DMS79 (cell line): ENCODE results near the gene REELD1.

Experiments used
- DNase-seq: peaks from one replicate; lab custom pipeline; 2025; lab: John Stamatoyannopoulos, UW

The REELD1 gene

GRCh38 chr4:146224326-146224966 lies 10.1 kb downstream of the REELD1 start:
- no peak for DNase-seq

- no peak for DNase-seq
Observed at GRCh38 chr4:146229406-146229805, 15.1 kb downstream of the REELD1 start.

DNA sequence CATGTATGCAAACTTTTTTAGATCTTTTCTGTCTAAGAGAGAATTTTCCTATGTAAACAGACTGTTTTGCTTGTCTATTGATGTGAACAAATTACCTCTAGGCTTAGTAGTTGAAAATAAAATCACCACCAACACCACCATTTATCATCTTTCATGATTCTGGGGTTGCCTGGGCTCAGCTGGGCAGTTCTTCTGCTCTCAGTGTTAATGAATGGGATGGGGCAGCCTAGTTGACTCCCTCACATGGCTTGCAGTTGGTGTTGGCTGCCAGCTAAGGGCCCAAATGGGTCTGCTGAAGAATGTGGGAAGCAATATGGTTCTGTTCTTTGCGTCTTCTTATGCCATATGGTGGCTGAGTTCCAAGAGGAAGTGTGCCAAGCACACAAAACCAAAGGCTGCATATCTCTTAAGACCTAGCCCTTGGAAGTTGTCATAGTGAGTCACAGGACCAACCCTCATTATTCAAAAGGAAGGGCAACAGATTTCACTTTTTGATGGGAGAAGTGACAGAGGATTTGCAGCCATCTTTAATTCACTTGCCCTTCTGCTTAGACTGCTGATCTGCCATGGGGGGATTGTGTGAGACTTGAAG lies 17.9 kb downstream of the REELD1 start:
- DNase-seq = no peak

- peak; percentile 3 for DNase-seq
Observed at GRCh38 chr4:146235654-146236177, 21.4 kb downstream of the REELD1 start.

DNA sequence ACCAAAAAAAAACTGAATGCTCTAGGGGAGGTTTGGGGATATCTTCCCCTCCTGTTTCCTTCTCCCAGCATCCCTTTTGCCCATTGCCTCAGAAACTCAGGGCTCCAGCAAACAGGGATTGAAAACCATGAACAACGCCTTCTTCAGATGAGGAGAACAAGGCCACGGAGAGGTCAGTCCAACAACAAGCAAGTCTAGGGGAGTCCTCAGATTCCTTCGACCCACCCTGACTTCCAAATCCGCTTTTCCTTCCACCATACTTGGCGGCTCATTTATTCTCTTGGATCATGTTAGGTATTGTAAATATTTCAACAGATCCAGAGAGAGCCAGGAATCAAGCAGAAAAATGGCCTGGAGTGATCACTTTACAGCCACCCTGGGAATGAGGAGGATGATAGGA lies 21.9 kb downstream of the REELD1 start:
- no peak for DNase-seq

DNA sequence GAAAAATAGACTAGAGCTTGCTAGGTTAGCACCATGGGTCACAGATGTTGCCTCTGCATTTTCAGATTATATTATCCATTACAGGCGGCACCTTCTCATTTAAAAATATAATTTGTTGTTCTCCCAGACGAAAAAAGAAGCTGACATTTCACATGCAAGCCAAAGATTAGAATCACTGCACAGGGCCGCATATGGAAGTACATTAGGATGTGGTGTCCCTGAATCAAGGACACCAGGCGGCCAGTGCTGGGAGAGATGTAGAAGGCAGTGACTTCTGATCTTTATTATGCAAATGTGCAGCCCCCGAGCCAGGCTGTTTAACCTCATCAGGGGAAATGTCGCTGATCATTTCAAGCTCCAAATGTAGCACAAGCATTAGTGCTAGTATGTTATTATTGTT lies 22.8 kb downstream of the REELD1 start:
- no peak for DNase-seq

DNA sequence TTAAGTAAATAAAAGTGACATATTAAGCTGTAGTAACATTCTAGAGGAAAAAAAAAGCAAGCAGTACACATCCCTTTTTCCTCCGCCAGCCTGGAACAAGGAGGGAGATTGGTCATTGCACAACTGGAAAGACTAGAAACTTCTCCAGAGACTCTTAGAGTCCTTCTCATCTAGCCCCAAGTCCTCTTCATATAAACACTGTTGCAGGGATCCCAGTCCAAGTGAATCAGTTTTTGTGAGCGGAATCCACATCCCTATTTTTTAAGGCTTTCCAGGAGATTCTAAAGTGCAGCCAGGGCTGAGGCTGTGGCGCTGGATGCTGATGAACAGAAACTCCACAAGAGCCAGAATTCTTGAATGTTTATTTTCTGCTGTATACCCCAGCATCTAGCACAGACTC lies 23.8 kb downstream of the REELD1 start:
- DNase-seq = no peak

- DNase-seq = no peak
Observed at GRCh38 chr4:146243141-146243882, 29.0 kb downstream of the REELD1 start.

DNA sequence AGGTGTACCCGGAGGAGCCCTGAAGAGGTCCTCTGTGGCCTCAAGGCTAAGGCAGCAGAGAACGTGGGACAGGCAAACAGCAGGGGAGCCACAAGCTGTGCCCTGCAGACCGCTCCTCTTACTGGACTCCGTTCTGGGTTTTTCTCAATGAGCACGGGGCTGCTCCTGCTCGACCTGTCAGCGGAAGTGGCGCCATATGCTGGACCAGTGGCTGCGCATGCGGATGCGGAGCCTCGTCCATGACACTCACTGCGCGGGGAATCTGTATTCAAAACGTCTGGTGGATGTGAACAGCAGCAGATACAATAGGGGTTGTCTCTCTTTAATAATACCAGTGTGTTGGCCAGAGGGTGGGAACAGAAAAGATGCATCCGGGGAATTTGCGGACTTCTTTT lies 29.5 kb downstream of the REELD1 start:
- no peak for DNase-seq

DNA sequence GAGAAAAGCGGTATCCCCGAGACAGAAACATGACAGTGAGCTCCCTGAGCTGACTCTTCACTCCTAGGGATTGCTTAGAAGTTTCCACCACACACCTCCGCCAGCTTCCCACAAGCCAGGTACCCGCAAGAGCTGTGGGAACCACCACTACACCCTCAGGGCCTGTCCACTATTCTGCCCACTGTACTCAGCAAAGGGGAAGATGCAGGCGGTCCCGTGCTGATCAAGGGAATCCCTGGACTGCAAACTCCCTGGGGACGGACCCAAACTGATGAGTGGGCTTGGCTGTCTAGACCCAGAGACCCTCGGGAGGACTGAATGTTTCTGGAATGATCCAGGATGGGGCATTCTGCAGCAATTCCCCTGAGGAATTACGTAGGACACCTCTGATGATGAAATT lies 30.2 kb downstream of the REELD1 start:
- DNase-seq = no peak

DNA sequence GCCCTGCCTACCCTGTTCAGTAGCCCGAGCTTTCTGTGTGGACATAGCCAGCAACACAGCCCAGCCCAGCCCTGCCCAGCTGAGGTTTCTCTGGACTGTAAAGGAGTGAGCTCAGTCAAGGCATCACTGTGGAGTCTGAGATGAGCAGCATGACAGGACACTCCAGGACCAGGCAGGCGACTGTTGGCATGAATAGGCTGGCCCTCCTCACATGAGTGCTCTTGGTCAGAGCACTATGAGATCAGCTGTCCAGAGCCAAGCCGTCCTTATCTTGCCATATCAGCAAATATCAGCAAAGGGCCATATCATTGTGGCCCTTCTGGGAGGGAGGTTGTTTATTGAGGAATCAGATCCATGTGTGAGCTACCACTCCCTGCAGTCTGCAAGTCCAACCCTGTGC lies 30.9 kb downstream of the REELD1 start:
- DNase-seq = no peak

GRCh38 chr4:146245850-146246249 lies 31.5 kb downstream of the REELD1 start:
- no peak for DNase-seq

DNA sequence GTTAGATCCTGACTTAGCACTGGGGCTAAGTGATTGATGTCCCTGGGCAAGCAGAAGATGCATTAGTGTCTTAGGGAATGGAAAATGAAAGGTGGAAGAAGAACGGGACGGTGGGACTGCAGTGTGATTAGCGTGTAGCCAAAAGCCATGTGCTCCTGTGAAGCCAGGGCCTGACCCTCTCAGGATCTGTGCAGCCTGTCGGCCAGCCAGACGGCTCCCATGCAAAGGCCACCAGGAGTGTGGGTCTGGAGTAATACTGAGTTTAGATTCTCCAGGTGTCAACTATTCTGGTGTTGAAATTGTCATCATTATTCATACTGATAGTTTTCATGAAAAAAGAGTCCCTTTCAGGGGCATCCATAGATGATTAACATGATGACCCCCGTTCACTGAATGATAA lies 32.0 kb downstream of the REELD1 start:
- no peak for DNase-seq

- DNase-seq = no peak
Observed at GRCh38 chr4:146247356-146247755, 33.0 kb downstream of the REELD1 start.

- DNase-seq = no peak
Observed at GRCh38 chr4:146252969-146253611, 38.8 kb downstream of the REELD1 start.

DNA sequence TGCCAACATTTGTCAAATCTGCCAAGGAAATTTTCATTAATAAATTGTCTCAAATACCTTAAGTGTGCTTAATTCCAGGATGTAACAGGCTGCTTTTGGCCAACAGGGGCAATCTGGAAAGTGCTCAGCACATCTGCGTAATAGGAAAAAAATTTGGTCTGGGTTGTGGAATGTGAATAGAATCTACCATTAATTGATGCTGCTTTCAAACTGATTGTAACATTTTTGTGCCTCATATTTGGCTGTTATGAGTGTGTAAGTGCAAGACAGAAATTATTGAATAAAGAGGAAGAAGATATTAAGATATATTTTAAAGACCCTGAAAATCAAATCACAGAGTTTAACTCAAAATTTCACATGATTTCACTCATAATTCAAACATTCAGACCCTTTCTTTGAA lies 41.1 kb downstream of the REELD1 start:
- no peak for DNase-seq

DNA sequence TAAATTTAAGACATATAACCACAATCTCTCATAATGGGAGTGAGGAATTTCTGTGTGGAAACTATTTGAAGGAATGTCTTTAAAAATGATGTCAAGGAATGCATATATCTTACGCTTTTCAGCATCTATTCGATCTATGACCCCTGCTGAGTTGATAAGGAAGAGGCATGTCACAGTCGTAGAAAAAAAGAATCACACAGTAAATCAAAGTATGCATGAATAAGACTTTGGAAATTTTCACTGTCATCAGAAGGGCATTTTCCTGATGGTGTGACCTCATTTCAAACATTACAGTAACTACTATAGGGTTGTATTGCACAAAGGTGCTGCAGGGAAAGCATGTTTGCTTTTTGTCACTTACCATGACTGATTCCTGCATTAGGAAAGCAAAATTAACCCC lies 41.5 kb downstream of the REELD1 start:
- DNase-seq = no peak

- no peak for DNase-seq
Observed at GRCh38 chr4:146256328-146256727, 42.0 kb downstream of the REELD1 start.

DNA sequence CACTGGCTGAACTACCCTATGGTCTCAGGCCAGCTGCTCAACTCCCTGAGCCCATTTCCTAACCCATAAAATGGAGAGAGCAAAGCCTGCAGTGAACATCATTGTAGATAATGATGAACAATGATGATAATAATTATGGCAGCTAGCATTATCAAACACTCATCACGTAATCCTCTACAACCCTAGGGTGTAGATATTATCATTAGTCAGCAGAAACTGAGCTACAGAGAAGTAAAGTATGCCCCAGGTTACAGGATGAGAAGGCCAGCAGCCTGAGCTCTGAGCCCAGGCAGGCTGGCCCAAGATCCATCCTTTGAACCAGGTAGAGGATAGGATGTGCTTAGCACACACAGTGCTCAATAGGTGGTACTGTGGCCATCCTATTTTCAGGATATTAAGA lies 43.2 kb downstream of the REELD1 start:
- no peak for DNase-seq

- DNase-seq = no peak
Observed at GRCh38 chr4:146260521-146260920, 46.2 kb downstream of the REELD1 start.

DNA sequence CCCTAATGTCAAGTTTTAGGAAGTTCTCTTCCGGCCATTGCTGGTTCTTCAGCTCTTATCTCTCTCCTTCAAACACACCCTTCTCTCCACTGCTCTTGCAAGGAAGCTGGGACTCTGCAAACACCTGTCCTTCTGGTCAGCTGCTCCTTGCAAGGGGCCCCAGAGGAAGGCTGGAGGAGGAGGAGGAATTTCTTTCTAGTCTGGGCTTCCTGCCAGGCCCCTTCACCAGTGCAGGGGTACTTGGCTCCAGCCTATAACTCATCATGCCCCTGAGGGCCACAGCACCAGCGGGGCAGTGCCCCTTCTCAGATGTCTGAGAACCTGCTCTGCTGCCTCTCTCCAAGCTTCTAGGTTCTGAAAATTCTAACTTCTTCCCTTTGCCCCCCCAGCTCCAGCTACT lies 46.7 kb downstream of the REELD1 start:
- no peak for DNase-seq

DNA sequence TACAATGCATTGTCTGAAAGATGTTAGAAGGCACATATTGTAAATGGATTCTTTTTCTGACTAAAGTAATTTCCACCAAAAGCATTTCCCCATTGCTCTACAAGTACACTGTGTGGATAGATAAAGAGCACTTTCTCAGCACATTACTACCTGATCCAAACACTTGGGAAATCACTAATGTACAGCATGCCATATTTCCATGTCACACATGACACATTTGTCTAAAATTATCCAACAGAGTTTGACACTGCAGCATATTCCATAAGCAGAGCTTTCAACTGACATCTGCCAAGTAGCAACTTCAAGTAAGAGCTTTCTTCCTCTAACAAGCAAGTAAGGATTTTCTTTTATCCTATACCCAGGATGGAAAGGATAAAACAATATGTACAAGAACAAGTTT lies 49.5 kb downstream of the REELD1 start:
- DNase-seq = no peak

- DNase-seq = no peak
Observed at GRCh38 chr4:146265950-146266490, 51.7 kb downstream of the REELD1 start.
